H1 (cell line): Measurements from ENCODE around the gene TBC1D22A.

Experiments
- CHD2 ChIP-seq: IDR thresholded peaks from 2 replicates; pipeline ENCODE4 v1.6.1; 2012; ENCODE audit warnings: low read length, improper control_type of control experiment
- EP300 ChIP-seq, 2 experiments: IDR thresholded peaks; 1 replicate in 1 of 2; 2 replicates in 1 of 2; pipeline ENCODE4 v1.6.1; 2011 to 2012; ENCODE audit warnings: low read depth in 2 of 2, low read length in 2 of 2, mild to moderate bottlenecking in 2 of 2, borderline replicate concordance in 1 of 2, inconsistent platforms in 1 of 2, moderate library complexity in 1 of 2
- FOSL1 ChIP-seq: IDR thresholded peaks from 2 replicates; pipeline ENCODE4 v1.6.1; 2011; ENCODE audit warnings: mild to moderate bottlenecking, low read depth, low read length, moderate library complexity; ENCODE audit not compliant: insufficient read depth
- KDM5A ChIP-seq: fragments of 200-600 bp; IDR thresholded peaks from 2 replicates; pipeline ENCODE4 v1.7.1; 2012; ENCODE audit warnings: mild to moderate bottlenecking, low read length, inconsistent platforms, mixed read lengths
- POLR2A ChIP-seq, 2 experiments: IDR thresholded peaks; 1 replicate in 1 of 2; 2 replicates in 1 of 2; pipeline ENCODE4 v1.6.1; 2011; ENCODE audit warnings: low read depth in 2 of 2, low read length in 2 of 2, mild to moderate bottlenecking in 2 of 2; ENCODE audit errors: control extremely low read depth in 1 of 2
- POLR2AphosphoS5 ChIP-seq: IDR thresholded peaks from 2 replicates; pipeline ENCODE4 v1.6.1; 2011; ENCODE audit warnings: low read depth, low read length
- SIX5 ChIP-seq: IDR thresholded peaks from 2 replicates; pipeline ENCODE4 v1.6.1; 2011; ENCODE audit warnings: mild to moderate bottlenecking, low read depth, low read length
- SP2 ChIP-seq: IDR thresholded peaks from 2 replicates; pipeline ENCODE4 v1.6.1; 2012; ENCODE audit warnings: mild to moderate bottlenecking, low read length, inconsistent platforms
- SP4 ChIP-seq: IDR thresholded peaks from 2 replicates; pipeline ENCODE4 v1.6.1; 2012; ENCODE audit warnings: low read length, inconsistent platforms
- SRF ChIP-seq: IDR thresholded peaks from 2 replicates; pipeline ENCODE4 v1.6.1; 2011; ENCODE audit warnings: mild to moderate bottlenecking, low read depth, low read length, moderate library complexity
- SUZ12 ChIP-seq: fragments of 200-600 bp; sonication (generic); IDR thresholded peaks from 2 replicates; pipeline ENCODE4 v1.6.1; 2012; ENCODE audit warnings: mild to moderate bottlenecking, inconsistent platforms, low read length, moderate library complexity, mixed read lengths
- TF ChIP-seq, protein P1 (sequence below), 3 experiments: IDR thresholded peaks; 1 replicate in 2 of 3; 2 replicates in 1 of 3; pipeline versions ENCODE4 v1.5.1 to v1.6.1; 2011; ENCODE audit warnings: low read length in 3 of 3, mild to moderate bottlenecking in 3 of 3, inconsistent platforms in 2 of 3, low read depth in 1 of 3, moderate library complexity in 1 of 3; ENCODE audit not compliant: insufficient read depth in 1 of 3; ENCODE audit errors: control extremely low read depth in 1 of 3

DNA sequence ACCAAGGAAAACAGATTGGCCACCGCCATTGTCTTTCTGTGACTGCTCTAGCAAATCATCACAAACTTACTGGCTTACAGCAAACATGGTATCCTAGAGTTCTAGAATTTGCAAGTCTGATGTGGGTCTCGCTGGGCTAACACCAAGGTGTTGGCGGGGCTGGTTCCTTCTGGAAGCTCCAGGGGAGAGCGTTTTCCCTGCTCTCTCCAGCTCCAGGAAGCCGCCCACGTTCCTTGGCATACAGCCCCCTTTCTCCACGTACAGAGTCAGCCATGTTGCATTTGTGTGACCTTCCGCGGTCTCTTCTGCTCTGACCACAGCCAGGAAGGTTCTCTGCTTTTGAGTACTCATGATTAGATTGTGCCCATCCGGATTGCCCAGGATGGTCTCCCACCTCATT lies 27.5 kb downstream of the TBC1D22A start:
- TF ChIP-seq, protein P1, sequence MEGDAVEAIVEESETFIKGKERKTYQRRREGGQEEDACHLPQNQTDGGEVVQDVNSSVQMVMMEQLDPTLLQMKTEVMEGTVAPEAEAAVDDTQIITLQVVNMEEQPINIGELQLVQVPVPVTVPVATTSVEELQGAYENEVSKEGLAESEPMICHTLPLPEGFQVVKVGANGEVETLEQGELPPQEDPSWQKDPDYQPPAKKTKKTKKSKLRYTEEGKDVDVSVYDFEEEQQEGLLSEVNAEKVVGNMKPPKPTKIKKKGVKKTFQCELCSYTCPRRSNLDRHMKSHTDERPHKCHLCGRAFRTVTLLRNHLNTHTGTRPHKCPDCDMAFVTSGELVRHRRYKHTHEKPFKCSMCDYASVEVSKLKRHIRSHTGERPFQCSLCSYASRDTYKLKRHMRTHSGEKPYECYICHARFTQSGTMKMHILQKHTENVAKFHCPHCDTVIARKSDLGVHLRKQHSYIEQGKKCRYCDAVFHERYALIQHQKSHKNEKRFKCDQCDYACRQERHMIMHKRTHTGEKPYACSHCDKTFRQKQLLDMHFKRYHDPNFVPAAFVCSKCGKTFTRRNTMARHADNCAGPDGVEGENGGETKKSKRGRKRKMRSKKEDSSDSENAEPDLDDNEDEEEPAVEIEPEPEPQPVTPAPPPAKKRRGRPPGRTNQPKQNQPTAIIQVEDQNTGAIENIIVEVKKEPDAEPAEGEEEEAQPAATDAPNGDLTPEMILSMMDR (IDR thresholded peaks at IDR 0.05; ENCODE audit: control extremely low read depth in 1 of 3, insufficient read depth in 1 of 3, low read depth in 1 of 3, low read length in 3 of 3), result no peak
- no peak for TF ChIP-seq SRF
- TF ChIP-seq FOSL1, result no peak
- TF ChIP-seq SP2, result no peak
- no peak for TF ChIP-seq SUZ12
- TF ChIP-seq EP300 (IDR thresholded peaks at IDR 0.05; ENCODE audit: borderline replicate concordance in 1 of 2, low read depth in 2 of 2, low read length in 2 of 2), result no peak
- TF ChIP-seq POLR2A (IDR thresholded peaks at IDR 0.05; ENCODE audit: control extremely low read depth in 1 of 2, low read depth in 2 of 2, low read length in 2 of 2), result no peak
- no peak for TF ChIP-seq SP4
- TF ChIP-seq CHD2, result no peak
- no peak for TF ChIP-seq SIX5
- TF ChIP-seq POLR2AphosphoS5, result no peak
- no peak for TF ChIP-seq KDM5A
